PFSK-1 (cell line): Measurements from ENCODE around the gene GREB1.
A peak's percentile ranks its signal among the peaks of the same experiment; 100 is the strongest.

Experiments used
- FOXP2 ChIP-seq: optimal IDR thresholded peaks from 2 replicates; pipeline ENCODE3; 2011; ENCODE audit warnings: borderline replicate concordance, control low read depth, inconsistent platforms; ENCODE audit not compliant: insufficient read depth; ENCODE audit errors: extremely low read length, extremely low read depth
- POLR2AphosphoS5 ChIP-seq: IDR thresholded peaks from 2 replicates; pipeline ENCODE4 v1.6.1; 2012; ENCODE audit warnings: low read depth, mild to moderate bottlenecking, control low read depth, low read length, moderate library complexity
- REST ChIP-seq, 2 experiments: IDR thresholded peaks; 2 replicates each; pipeline versions ENCODE4 v1.6.1 to v1.8.0; 2011 to 2012; ENCODE audit warnings: low read depth in 2 of 2, low read length in 2 of 2, control low read depth in 1 of 2, inconsistent platforms in 1 of 2, mild to moderate bottlenecking in 1 of 2, moderate library complexity in 1 of 2; ENCODE audit not compliant: insufficient read depth in 1 of 2
- SIN3A ChIP-seq: IDR thresholded peaks from 2 replicates; pipeline ENCODE4 v1.6.1; 2012; ENCODE audit warnings: mild to moderate bottlenecking, low read length, moderate library complexity, borderline replicate concordance; ENCODE audit not compliant: insufficient read depth
- TAF1 ChIP-seq: IDR thresholded peaks from 2 replicates; pipeline ENCODE4 v1.6.1; 2012; ENCODE audit warnings: low read length, control low read depth, borderline replicate concordance; ENCODE audit not compliant: insufficient read depth

The GREB1 gene

GRCh38 chr2:11665510-11666362, 131.9 kb downstream of the GREB1 start:
- TF ChIP-seq TAF1 (no peak), POLR2AphosphoS5 (no peak), SIN3A (no peak), FOXP2 (no peak), REST (IDR thresholded peaks at IDR 0.05; ENCODE audit: insufficient read depth in 1 of 2, low read depth in 2 of 2, low read length in 2 of 2) (no peak)

- TF ChIP-seq FOXP2 (no peak), TAF1 (no peak), SIN3A (no peak), REST (IDR thresholded peaks at IDR 0.05; ENCODE audit: insufficient read depth in 1 of 2, low read depth in 2 of 2, low read length in 2 of 2) (no peak), POLR2AphosphoS5 (no peak)
These were observed 133.3 kb downstream of the GREB1 start for GRCh38 chr2:11667194-11667593.

- TF ChIP-seq SIN3A (no peak), TAF1 (no peak), REST (IDR thresholded peaks at IDR 0.05; ENCODE audit: insufficient read depth in 1 of 2, low read depth in 2 of 2, low read length in 2 of 2) (no peak), POLR2AphosphoS5 (no peak), FOXP2 (no peak)
These were observed 134.2 kb downstream of the GREB1 start for GRCh38 chr2:11667866-11668637.

- TF ChIP-seq FOXP2 = no peak
- TF ChIP-seq REST (IDR thresholded peaks at IDR 0.05; ENCODE audit: insufficient read depth in 1 of 2, low read depth in 2 of 2, low read length in 2 of 2) = peak; percentile 93 to 96
These were observed 135.8 kb downstream of the GREB1 start, which contains the start of gene NTSR2 for GRCh38 chr2:11669454-11670291. Gene NTSR2 (minus strand): TSS chr2:11670195. CDS start chr2:11670129, 66 bp downstream.
